SK-N-SH treated with all-trans-retinoic acid at 6 μM for 48 hours (cell line): ENCODE data around the gene ANKRD13A.

Experiments used
- PATZ1 ChIP-seq: fragments of 250-450 bp; sonication (Bioruptor Pico); IDR thresholded peaks from 2 replicates; pipeline ENCODE4 v1.8.0; 2020; ENCODE audit warnings: mild to moderate bottlenecking, moderate library complexity, borderline replicate concordance
- PPARA ChIP-seq: fragments of 250-450 bp; sonication (Bioruptor Pico); IDR thresholded peaks from 2 replicates; pipeline ENCODE4 v1.5.0; 2020; ENCODE audit warnings: mild to moderate bottlenecking, borderline replicate concordance

DNA sequence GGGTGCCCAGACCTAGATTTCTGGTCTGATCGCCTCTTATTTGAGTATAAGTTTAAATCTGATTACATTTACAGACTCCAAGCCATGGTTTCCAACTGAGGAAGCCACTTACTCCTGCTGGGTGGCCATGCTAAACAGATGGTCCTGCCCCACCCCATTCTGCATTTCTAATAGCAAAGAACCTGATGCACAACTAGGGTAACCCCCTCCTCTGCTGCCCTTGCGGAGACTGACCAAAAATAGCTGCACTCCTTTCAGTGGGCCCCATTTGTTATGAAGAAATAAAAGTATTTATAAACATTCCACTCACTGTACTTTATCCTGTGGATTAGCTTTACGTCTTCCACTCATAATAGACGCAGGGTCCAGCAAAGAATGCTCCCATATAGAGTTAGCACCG is 9.8 kb upstream of the ANKRD13A start:
- no peak for TF ChIP-seq PPARA
- TF ChIP-seq PATZ1 (CRISPR knock-in tag), result no peak
